GM21786 (cell line): Measurements from ENCODE around the gene PRPF6.

Experiments
- ATAC-seq: cut with Tn5 transposase; IDR thresholded peaks from one replicate; pipeline ENCODE4 v1.9.1; 2021; ENCODE audit not compliant: unreplicated experiment

Gene PRPF6

DNA sequence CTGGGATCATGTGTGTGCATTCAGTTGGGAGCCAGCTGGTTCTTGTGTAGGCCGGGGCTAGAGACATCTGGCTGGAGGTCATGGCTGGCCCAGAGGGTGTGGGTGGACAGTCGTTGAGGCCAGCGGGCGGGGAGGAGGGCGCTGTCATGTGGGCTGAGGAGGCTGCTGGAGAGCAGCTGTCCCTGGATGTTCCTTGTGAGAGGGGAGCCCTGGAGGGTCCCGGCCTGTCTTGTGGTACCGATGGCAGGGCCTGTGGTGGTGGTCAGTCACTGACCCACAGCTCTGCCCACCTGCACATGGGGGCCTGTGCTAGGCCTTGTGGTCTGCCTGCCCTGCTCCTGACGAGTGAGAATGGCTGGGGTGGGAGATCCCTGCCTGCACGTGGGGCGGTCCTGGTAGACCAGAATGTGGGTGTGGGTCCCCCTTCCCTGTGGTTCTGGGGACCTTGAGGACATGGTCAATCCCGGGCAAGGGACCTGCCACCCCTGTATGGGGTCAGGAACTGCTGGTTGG is 53.1 kb downstream of the PRPF6 start:
- no peak for ATAC-seq

DNA sequence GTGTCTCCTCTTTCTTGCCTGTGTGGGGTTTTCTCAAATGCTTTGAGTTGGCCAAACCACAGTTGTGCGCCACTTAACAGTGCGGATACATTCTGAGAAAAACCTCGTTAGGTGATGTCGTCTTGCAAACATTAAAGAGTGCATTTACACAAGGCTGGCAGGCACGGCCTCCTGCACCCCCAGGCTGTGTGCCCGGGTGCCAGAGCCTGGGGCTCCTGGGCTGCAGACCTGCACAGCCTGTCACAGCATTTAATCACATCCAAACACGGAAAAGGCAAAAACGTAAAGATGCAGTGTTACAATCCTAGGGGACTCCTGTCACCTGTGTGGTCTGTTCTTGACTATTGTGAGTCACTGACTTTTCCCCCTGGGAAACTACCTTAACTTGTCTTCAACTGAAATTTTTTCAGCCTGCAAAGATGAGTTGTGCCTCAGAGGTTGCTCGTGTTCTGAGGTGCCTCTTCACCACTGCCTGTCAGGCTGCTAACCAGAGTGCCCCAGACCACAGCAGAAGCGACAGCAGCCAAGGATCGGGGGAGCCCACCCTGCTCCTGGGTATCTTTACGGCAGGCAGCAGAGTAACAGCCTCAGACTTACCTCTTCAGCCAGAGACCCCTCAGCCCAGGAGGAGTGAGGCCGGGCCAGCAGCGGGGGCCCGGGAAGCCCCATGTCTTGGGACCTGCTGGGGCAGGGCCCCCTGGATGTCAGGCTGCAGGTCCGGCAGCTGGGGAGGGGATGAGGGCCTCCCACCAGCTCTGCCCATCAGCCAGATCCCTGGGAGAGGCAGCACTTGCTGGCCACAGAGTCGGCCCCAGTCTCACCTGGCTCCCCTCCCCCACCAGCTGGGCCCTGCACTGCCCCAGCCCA is 54.4 kb downstream of the PRPF6 start:
- ATAC-seq, result no peak

DNA sequence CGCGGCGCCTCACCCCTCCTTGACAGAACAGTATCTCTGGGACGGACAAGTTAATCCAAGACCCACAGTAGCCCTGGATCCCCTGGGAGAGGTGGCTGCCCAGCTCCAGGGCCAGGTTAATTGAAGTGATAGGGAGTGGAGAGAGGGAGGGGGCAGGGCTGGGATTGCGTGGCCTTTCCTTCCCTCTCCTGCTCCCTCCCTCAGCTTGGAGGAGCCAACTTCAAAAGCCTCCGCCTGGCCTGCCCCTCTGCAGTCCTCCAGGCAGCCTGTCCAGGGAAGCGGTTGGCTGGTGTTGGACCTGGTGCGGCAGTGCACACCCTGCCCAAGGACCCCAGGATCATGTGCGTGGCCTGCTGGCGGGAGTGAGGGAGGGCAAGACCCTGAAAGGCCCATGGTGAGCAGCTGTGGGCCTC is 55.0 kb downstream of the PRPF6 start, which contains the start of gene C20orf204:
C20orf204 (plus strand) TSS at position 250 of the 413 bp plus-strand sequence; CDS start at position 392, 142 bp downstream.
- ATAC-seq, result no peak

DNA sequence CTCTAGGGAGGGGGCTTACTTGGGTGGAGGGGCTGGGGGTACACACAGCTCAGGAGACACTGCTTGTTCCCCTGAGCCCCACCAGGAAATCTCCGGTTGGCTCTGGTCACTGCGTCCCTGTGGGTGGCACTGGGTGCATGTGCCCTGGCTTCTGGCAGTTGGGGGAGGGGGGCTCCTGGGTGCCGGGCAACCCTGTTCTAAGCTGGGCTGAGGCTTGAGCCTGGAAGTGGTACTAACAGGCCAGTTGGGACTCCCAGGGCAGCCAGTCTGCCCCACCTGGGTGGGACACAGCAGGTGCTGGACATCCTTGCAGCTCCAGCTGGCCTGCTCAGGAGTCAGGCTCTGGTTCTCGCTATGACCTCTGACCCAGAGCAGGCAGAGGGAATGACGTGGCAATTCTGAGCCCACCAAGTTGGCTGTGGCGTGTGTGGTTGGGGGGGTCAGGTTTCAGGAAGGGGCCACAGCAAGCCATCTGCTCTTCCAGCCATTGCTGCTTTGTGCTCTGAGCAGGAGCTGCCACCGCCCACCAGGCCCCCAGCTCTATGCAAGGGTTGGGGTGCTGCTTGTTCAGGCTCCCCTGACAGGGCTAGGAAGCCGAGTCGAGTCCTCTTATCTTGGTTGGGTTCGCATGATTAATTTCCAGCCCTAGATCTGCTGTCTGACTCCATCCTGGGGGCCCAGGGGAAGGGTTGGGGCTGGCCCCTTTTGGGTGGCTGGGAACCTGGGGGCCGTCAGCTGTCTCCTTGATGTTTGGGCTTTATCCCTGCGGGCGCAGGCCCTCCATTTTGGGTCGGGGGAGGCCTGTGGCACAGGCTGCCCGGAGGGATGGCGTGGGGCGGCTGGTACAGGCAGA is 55.6 kb downstream of the PRPF6 start:
- ATAC-seq, result no peak

DNA sequence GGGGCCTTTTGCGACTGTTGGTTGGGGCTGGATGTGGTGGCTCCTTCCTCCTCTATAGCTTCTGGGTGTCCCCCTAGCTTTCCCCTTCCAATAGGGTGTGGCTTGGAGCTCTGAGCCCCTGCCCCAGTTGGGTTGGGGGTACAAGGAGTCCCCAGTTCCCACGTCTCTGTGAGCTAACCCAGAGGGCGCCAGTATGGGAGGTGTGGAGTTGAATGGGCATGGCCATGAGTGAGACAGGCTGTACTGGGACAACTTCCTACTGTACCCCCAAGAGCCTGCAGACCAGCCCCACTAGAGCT is 56.2 kb downstream of the PRPF6 start:
- ATAC-seq, result no peak

DNA sequence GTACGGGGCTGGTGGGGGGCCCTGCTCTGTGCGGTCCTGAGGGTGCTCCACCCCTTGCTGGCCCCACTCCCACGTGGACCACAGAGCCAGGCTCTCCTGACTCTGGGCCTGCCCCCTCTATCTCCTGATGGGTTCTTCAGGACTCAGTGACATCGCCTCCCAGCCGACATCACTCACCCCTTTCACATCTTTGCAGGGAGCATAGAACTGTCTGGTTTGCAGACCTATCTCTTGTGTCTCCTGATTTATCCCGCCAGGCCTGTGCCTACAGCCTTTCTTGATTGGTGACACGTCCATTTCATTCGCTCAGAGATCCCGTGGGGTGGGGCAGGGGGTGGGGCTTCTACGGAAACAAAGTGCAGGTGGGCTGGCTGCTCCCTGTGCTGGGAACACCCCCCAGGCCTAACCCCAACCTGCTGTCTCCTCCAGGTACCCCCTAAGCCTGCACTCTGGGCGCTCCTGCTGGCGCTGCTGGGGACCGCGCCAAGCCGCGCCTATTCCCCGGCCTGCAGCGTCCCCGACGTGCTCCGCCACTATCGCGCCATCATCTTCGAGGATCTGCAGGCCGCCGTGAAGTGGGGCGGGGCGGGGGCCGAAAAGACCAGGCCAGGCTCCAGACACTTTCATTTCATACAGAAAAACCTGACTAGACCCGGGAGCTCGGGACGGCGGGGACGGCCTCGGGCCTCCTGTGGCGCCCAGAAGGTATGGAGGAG is 56.7 kb downstream of the PRPF6 start:
- ATAC-seq, result no peak

DNA sequence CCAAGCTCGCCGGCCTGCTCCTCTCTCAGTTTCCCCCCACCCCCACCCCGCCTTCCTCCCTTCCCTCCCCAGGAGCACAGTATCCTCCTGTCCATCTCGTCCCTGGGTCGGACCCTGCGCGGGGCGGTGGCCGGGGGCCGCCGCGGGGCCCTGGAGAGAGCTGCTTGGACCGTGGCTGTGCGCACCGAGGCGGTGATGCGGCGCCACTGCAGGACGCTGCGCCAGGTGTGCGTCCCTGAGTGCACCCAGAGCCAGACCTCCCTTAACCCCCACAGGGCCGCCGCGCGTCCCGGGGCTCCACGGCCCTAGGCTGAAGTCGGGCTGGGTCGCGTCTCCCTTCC is 57.3 kb downstream of the PRPF6 start:
- peak; percentile 19 for ATAC-seq

DNA sequence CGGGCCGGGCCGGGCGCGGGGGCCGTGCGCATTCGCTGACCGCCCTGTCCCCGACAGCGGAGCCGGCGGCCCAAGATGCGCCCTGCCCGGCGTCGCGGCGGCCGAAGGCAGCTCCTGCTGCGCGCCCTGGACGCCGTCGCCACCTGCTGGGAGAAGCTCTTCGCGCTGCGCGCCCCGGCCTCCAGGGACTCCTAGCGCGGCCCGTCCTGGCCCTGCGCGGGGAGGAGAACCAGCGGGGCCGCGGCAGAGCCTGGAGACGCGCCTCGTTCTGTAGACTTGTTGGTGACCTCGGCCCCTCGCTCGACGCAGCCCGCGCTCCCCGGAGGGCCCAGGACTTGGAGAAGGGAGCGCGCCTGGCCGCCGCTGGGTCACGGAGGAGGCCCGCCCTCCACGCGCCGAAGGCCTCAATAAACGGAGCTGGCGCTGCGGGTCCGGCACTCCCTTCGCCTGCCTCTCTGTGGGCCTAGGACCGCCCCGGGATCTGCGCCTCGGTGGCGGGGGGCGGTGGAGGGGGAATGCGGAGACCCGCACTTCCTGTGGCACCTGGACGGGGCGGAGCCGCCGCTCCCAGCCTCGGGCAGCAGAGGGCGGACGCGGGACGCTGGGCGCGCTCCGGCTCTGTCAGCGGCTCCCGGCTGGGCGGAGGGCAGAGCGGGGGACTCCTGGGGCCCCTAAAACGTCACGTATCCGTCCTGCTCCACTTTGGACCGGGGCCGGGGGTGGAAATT is 57.8 kb downstream of the PRPF6 start:
- ATAC-seq, result peak; percentile 50

DNA sequence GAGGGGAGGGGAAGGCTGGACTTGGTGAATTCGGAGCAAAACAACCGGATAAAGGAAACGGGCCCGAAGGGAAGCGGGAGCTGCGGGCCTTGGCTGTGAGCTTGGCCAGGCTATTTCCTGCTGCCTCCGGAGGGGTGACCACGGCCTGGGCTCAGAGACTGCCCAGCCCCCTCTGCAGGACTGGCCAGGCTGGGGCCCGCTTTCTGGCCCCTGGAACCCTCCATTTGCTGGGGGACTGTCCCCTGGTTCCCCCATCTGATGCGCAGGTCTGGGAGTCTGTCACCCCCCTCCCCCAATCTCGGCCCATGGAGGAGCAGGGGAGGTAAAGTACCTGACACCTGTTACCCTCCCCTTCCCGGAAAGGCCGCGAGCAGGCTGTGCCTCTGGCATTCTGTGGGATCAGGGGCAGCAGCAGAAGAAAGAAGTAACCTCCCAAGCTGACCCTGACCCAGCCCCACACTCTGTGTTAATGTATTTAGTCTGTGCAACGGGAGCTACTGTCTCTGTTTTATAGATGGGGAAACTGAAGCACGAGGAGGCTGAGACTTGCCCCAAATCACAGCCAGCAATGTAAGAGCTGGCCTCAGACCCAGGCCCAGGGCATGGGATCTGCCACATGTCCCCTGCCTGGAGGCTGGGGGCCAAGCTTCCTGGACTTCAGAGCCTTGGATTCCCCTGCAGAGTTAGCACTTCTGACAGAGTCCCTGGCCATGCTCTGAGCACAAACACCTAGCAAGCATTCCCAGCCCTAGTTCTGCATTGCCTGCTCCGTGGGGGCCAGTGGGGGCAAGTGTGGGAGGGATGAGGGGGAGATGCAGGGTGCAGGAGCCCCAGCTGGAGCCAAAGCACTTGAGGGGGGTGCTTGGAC is 58.6 kb downstream of the PRPF6 start:
- no peak for ATAC-seq

DNA sequence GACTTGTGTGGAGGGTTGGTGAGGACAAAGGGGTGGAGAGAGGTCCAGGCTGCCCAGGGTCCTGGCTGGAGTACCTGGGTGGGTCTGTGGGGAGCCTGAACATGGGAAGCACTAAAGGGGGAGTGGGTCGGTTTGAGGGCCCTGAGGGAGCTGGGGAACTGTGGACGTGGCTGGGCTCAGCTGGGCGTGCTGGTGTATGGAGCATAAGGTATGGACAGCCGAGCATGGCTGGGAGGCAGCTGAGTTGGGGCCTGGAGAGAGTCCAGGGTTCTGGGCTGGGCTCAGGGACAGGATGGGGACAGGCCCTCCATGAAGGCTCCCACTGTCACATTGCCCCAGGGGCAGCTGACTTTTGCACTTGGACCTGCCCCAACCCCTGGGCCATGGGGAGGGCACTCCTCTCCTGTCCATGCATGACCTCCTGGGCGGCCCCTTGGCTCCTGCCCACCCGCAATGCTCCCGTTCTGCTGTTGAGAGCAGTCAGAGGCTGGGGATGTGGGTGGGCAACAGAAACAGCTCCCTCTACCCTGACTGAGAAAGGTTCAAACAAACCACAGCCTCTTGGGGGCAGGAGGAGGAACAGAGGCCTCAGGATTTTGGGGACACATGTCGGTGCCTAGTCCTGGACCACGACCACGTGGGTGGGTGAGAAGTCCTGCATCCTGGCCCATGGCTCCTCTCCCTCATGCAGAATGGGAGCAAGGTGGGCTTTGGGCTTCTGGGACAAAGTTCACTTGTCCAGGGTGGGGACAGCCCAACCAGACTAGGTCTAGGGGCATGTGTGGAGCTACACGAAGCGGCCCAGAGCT is 59.5 kb downstream of the PRPF6 start:
- ATAC-seq, result no peak

DNA sequence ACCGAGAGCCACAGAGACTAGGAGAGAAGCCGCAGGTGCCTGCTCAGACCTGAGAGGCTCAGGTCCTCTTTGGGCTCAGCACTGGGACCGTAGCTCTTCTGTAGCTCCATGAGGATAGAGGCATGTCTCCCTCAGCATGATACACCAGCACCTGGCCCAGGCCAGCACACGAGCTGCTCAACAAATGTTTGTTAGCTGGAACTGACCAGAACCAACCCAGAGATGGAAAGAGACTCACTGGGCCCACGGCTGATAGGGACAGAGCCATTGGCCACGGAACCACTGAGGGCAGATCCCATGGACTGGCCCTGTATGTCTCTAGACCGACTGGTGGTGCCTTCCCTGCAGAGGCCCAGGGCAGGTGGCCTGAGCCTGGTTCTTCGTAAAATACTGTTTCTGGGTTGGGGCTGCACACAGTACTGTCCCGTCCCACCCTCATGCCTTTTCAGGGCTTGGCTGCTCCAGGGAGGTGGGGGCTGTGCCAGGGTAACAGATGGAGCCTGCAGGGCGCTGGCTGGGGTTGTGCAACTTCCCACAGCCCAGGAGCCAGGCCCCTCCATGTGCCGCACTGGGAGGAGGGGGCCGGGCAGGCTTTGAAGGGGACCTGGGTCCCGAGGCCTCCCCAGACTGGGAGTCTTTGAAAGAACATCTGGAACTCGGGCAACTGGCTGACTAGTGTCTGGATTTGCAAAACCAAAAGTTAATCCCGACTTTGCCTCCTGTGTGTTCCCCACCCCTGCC is 60.3 kb downstream of the PRPF6 start:
- ATAC-seq, result no peak

DNA sequence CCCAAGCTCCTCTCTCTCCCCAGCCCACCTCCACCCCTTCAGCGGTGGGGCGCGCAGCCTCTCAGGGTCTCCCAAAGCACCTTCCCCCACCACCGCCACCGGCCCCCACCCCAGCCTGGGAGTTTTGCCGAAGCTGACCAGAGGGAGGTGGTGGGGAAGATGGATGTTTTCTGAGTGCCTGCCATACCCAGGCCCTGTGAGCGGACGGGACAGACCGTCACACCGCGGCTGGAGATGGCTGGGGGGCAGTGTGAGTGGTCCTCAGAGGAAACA is 60.8 kb downstream of the PRPF6 start:
- no peak for ATAC-seq

DNA sequence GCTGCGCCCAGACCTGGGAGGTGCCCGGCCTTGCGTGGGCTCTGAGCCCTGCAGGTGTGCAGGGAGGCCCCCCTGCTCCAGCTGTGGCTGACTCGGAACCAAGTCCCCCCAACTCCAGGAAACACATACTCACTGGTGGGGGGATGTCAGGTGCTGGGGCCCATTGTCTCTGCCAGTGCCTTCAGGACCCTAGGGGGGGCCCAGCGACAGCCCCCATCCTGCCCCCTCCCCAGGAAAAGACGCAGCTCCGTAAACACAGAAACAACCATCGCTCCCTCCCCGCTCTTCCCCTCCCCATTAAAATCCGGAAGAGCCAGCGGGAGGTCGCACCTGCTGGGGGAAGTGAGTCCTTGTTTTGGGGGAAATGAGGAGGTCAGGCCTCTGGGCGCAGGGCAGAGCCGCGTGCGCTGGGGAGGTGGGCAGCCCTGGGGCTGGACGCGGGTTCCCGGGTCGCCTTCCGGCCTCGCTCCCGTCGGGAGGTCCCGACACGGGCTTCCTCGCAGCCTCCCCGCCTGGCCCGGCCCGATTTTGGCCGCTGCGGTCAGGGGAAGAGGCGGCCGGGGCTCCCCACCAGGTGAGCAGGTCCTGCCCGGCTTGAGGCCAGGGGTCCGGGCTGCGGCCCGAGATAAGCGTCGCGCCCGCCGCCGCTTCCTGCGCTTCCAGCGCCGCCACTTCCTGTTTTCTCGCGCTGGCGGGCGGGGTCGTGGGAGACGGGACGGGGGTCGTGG is 61.3 kb downstream of the PRPF6 start:
- ATAC-seq, result no peak

DNA sequence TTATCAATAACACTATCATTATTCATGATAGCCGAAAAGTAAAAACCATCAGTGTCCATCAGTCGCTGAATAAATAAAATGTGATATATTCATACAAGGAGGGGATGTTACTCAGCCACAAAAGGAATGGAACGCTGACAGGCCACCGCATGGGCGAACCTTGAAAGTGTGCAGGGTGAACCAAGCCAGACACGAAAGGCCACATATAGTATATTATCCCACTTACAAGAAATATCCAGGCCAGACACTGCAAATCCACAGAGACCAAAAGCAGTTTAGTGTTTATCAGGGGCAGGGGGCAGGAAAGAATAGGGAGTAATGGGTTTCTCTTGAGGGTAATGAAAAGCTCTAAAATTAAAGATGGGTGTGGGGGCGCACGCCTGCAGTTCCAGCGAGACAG is 62.8 kb downstream of the PRPF6 start:
- no peak for ATAC-seq

DNA sequence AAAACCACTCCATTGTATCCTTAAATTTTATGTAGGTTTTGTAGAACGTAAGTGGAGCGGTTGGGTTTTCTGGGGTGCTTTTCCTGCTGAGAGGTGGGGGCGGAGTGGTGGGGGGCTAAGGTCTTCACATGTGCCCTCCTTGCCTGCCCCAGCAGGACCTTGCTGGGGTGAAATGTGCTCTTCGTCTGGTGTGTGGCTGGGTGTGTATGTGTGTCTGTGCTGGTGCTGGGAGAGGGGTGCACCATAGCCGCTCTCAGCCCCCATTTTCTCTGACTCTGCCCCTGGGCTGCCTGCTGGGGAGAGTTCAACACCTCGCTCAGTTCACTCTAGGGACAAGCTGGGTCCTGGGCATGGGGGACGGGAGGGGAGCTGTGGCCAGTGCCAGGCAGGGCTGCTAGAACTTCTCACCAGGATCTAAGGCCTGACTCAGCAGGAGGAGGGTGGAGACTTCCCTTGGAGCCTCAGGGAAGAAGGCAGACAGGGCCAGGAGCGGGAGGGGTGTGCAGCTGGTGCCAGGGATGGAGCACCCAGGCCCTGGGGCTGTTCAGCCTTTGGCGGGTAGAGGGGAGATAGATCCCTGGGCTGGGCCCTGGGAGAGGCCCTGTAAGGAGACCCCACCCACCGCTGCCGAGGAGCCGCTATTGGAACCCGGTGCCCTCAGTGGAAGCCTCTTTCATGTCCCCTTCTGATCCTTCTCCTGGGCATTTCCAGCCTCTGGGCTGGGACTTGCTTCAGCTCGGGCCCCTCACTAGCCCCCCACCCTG is 63.7 kb downstream of the PRPF6 start:
- no peak for ATAC-seq

DNA sequence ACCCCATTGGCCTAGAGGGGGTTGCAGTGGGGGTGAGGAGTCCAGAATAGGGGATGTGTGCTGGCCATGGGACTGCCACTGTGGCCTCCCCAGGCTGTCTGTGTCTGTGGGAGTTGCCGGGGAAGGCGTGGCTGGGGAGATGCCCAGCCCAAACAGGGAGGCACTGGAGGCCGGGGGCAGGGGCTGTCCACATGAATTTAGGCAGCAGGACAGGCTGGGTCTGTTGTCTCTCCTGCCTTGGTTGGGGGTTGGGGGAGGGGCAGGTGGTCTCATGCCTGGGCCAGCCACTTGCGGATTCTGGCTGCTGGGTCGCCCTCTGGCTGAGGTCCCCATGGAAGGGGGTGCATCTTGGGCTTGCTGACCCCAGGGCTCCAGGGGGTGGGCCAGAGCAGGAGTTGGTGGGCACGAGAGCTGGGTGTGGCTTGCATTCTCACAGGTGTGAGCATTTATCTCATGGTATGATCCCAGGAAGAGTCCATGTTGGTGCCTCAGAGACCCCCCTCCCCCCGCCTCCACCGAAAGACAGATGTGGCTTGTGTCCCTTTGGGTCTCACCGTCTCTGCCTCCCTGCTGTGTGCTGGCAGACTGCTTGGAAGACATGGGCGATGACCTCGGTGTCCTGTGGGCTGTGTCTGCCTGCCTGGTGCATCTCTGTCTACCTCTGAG is 64.5 kb downstream of the PRPF6 start:
- no peak for ATAC-seq

DNA sequence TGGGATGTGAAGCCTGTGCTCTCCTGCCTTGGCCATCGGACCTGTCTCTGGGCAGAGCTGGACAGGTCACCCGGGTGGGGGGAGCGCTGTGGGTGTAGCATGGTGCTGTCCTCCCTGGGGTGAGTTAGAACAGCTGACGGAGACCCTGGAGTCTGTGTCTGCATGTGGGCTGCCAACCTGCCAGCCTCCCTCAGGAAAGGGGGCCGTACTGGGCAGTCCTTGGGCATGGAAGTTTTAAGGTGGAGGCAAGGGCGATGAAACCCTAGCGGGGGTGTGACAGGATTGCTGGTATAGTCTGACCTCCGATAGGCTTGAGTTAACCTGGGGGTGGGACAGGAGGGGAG is 66.1 kb downstream of the PRPF6 start:
- ATAC-seq, result no peak
